OCI-LY1 (cell line): Measurements from ENCODE around the gene AFAP1L2.

Source experiments
- H2AFZ ChIP-seq: fragments of 200-600 bp; sonication (generic), shearing (Covaris generic); 2 replicates; pipeline ENCODE4 v1.6.0; 2014; ENCODE audit warnings: antibody characterized with exemption, mild to moderate bottlenecking, low read length
- H3F3A ChIP-seq: fragments of 200-600 bp; sonication (generic), shearing (Covaris generic); 2 replicates; pipeline ENCODE4 v1.6.0; 2014; ENCODE audit warnings: mild to moderate bottlenecking, antibody characterized with exemption, low read length, moderate library complexity; ENCODE audit not compliant: insufficient read depth
- H3K27ac ChIP-seq: fragments of 200-600 bp; sonication (generic); 2 replicates; pipeline ENCODE4 v1.5.1; 2014; ENCODE audit warnings: low read length, mixed run types, mild to moderate bottlenecking, low read depth; ENCODE audit not compliant: poor library complexity, severe bottlenecking
- H3K27me3 ChIP-seq: fragments of 200-600 bp; sonication (generic); 2 replicates; pipeline ENCODE4 v1.6.0; 2014; ENCODE audit warnings: antibody characterized with exemption, mild to moderate bottlenecking, low read length, moderate library complexity; ENCODE audit not compliant: insufficient read depth
- H3K36me3 ChIP-seq: fragments of 200-600 bp; sonication (generic); 2 replicates; pipeline ENCODE4 v1.6.1; 2014; ENCODE audit warnings: mild to moderate bottlenecking, antibody characterized with exemption, low read length, moderate library complexity, mixed read lengths; ENCODE audit not compliant: insufficient read depth
- H3K4me1 ChIP-seq: fragments of 200-600 bp; sonication (generic); 2 replicates; pipeline ENCODE4 v1.5.1; 2014; ENCODE audit warnings: mild to moderate bottlenecking, low read length, moderate library complexity; ENCODE audit not compliant: insufficient read depth, severe bottlenecking
- H3K4me2 ChIP-seq: fragments of 200-600 bp; sonication (generic), shearing (Covaris generic); 2 replicates; pipeline ENCODE4 v1.6.1; 2014; ENCODE audit warnings: low read length
- H3K4me3 ChIP-seq: fragments of 200-600 bp; sonication (generic); 2 replicates; pipeline ENCODE4 v1.5.1; 2014; ENCODE audit warnings: low read length, low read depth, mild to moderate bottlenecking, mixed read lengths; ENCODE audit not compliant: poor library complexity, severe bottlenecking
- H3K79me2 ChIP-seq: fragments of 200-600 bp; shearing (Covaris generic); 2 replicates; pipeline ENCODE4 v1.6.1; 2016; ENCODE audit warnings: mixed run types, low read length, mixed read lengths; ENCODE audit not compliant: insufficient read depth
- H3K9ac ChIP-seq: fragments of 200-600 bp; sonication (generic), shearing (Covaris generic); 2 replicates; pipeline ENCODE4 v1.6.1; 2014; ENCODE audit warnings: mild to moderate bottlenecking, low read length, mixed read lengths
- H3K9me2 ChIP-seq: fragments of 200-600 bp; sonication (generic), shearing (Covaris generic); 2 replicates; pipeline ENCODE4 v1.6.1; 2014; ENCODE audit warnings: low read depth, mild to moderate bottlenecking, low read length, mixed read lengths
- H3K9me3 ChIP-seq: fragments of 200-600 bp; shearing (Covaris generic); 2 replicates; pipeline ENCODE4 v1.6.1; 2014; ENCODE audit warnings: low read length, mixed read lengths
- H4K20me1 ChIP-seq: fragments of 200-600 bp; sonication (generic), shearing (Covaris generic); 2 replicates; pipeline ENCODE4 v1.6.0; 2016; ENCODE audit warnings: mild to moderate bottlenecking, low read length; ENCODE audit not compliant: insufficient read depth
- EZH2 ChIP-seq: fragments of 200-600 bp; sonication (generic), shearing (Covaris generic); IDR thresholded peaks from 2 replicates; pipeline ENCODE4 v1.8.0; 2017; ENCODE audit warnings: borderline replicate concordance, mixed run types, mild to moderate bottlenecking, antibody characterized with exemption, low read length, moderate library complexity, mixed read lengths
- TF ChIP-seq, protein P1 (sequence below): fragments of 200-600 bp; sonication (generic), shearing (Covaris generic); IDR thresholded peaks from 2 replicates; pipeline ENCODE4 v1.5.1; 2017; ENCODE audit warnings: mild to moderate bottlenecking, antibody characterized with exemption, low read length, moderate library complexity, mixed read lengths

AFAP1L2 gene

DNA sequence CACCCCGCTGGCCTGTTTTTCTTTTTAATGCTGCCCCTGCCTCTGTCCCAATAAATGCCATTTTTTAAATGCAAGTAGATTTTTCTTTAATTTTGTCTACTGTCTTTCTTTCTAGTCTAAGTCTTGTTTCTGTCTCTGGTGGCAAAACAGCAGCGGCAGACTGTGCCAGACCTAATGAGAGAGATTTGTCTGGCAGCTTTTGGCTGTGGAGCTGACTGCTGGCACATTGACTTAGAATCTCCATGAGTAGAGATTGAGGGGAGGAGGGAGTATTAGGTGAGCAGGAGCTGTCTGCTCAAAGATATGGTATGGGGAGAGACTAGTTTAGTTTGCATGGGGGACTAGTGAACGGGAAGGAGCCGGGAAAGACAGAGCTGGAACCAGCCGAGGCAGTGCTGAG, 152.2 kb downstream of the AFAP1L2 start:
- H3K27me3 ChIP-seq: no peaks in the 10 kb centered on the region
- H3K4me3 ChIP-seq: no peak overlapping the region
- TF ChIP-seq, protein P1, sequence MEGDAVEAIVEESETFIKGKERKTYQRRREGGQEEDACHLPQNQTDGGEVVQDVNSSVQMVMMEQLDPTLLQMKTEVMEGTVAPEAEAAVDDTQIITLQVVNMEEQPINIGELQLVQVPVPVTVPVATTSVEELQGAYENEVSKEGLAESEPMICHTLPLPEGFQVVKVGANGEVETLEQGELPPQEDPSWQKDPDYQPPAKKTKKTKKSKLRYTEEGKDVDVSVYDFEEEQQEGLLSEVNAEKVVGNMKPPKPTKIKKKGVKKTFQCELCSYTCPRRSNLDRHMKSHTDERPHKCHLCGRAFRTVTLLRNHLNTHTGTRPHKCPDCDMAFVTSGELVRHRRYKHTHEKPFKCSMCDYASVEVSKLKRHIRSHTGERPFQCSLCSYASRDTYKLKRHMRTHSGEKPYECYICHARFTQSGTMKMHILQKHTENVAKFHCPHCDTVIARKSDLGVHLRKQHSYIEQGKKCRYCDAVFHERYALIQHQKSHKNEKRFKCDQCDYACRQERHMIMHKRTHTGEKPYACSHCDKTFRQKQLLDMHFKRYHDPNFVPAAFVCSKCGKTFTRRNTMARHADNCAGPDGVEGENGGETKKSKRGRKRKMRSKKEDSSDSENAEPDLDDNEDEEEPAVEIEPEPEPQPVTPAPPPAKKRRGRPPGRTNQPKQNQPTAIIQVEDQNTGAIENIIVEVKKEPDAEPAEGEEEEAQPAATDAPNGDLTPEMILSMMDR: no peak
- TF ChIP-seq EZH2: no peak
- H3K36me3 ChIP-seq: no peaks in the 10 kb centered on the region
- H4K20me1 ChIP-seq: no peaks in the 10 kb centered on the region
- no peaks in the 10 kb centered on the region for H3K79me2 ChIP-seq
- no peak overlapping the region for H3K27ac ChIP-seq
- H3K9me2 ChIP-seq: no peaks in the 10 kb centered on the region
- H3K9ac ChIP-seq: no peak overlapping the region
- no peaks in the 10 kb centered on the region for H3F3A ChIP-seq
- H3K4me1 ChIP-seq: no peaks in the 10 kb centered on the region
- H2AFZ ChIP-seq: no peak overlapping the region
- no peak overlapping the region for H3K4me2 ChIP-seq
- H3K9me3 ChIP-seq: no peaks in the 10 kb centered on the region

DNA sequence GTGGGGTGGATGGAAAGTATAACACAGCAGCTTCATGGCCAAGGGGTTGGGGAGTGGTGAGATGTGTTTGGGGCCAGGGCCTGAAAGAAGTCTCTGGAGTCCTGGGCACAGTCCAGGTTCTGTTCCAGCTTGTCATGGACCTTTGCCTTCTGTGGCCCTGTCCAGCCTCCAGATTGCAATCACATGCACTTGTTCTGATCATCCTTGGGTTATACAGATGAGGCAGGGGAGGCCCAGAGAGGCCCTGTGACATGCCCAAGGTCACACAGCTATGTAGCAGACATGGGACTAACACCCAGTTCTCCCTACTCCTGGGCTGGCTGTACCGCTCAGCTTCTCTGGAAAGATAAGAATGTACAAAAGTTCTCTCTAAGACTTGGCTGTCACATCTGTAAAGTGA, 153.6 kb downstream of the AFAP1L2 start:
- Histone ChIP-seq H3K4me2 (no peak overlapping the region), H3K4me1 (no peaks in the 10 kb centered on the region), H4K20me1 (no peaks in the 10 kb centered on the region), H3K27me3 (no peaks in the 10 kb centered on the region), H3K9ac (no peak overlapping the region), H3K79me2 (no peaks in the 10 kb centered on the region), H3K4me3 (no peak overlapping the region), H2AFZ (no peak overlapping the region), H3K36me3 (no peaks in the 10 kb centered on the region), H3K9me2 (no peaks in the 10 kb centered on the region), H3F3A (no peaks in the 10 kb centered on the region), H3K27ac (no peak overlapping the region), H3K9me3 (no peaks in the 10 kb centered on the region)
- TF ChIP-seq, protein P1: no peak
- TF ChIP-seq EZH2: no peak

DNA sequence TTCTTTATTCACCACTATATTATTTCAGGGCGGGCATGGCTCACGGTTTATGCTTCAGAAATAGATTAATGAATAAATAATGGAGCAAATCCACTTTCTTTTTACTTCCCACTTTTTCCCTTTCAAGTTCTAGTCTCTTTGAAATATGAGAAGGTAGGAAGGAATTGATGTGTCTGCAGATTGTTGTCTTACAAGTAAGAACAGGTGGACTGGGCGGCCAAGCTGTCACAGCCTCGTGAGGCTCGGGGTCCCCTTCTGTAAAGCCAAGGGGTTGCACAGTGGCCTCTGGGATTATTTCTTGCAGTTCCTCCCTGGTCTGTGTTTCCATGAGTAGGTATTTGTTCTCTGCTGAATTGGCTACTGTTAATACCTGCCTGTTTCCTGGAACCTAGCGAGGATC, 154.1 kb downstream of the AFAP1L2 start:
- no peaks in the 10 kb centered on the region for H3F3A ChIP-seq
- H3K9me3 ChIP-seq: no peaks in the 10 kb centered on the region
- no peaks in the 10 kb centered on the region for H4K20me1 ChIP-seq
- H3K4me3 ChIP-seq: no peak overlapping the region
- no peaks in the 10 kb centered on the region for H3K27me3 ChIP-seq
- H3K9me2 ChIP-seq: no peaks in the 10 kb centered on the region
- no peak overlapping the region for H2AFZ ChIP-seq
- no peak overlapping the region for H3K9ac ChIP-seq
- H3K4me2 ChIP-seq: no peak overlapping the region
- no peaks in the 10 kb centered on the region for H3K79me2 ChIP-seq
- no peak for TF ChIP-seq EZH2
- TF ChIP-seq, protein P1: no peak
- H3K4me1 ChIP-seq: no peaks in the 10 kb centered on the region
- H3K27ac ChIP-seq: no peak overlapping the region
- H3K36me3 ChIP-seq: no peaks in the 10 kb centered on the region
